HG03060 (cell line): ENCODE data around the gene KMT2D.

Experiments
- ATAC-seq: cut with Tn5 transposase; IDR thresholded peaks from one replicate; pipeline ENCODE4 v1.9.1; 2021; ENCODE audit warnings: low read depth, moderate number of reproducible peaks; ENCODE audit not compliant: unreplicated experiment

Gene KMT2D

DNA sequence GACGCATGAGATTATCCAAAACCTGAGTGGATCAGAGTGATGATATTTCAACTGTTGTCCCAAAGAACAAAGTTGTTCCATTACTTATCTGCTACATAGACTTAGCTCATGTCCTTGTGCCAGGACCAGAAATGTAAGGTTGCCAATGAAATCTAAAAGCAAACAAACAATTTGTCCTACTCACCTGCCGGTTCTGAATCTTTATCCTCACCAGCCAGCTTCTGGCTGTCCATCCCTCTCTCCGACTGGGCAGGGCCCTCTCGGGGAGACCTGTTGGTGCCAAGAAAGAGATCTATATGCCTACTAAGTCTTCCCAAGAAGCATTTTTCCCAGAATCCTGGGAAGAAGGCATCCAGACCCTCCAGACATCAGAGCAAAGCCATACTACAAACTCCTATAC, 5.5 kb downstream of the KMT2D start:
- no peak for ATAC-seq

DNA sequence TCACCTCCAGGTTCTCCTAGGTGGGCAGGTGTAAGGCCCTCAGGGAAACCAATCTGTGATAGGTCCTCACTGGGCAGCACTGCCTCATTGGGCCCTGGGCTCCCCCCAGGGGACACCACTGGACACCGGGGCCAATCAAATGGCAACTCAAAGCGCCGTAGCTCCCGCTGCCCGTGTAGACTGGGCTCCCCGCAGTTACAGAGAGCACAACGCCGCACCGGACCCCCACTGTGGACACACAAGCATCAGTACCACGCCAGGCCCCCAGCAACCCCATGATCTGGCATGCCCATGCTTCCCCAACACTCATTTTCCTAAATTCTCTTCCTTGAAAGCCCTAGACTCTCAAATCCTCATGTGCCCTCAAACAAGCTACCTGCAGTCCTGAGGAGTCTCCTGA, 6.1 kb downstream of the KMT2D start:
- ATAC-seq = no peak

DNA sequence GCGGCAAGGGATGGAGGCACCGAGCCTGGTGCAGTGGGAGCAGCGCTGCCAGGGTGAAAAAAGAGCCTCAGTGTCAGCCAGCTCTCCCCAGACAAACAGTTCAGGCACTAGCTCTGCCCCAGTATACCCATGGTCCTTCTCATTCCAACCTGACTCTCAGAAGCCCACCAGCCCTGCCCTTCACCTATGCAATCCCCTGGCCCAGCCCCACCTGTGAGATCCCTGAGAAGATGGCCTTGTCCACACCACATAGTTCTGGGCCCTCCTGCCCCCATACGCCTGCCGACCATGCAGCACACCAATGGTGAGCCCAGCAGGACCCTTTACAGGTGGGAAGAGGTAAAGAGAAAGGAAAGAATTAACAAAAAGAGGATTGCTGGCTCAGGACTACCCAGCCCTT, 6.5 kb downstream of the KMT2D start:
- ATAC-seq = no peak

GRCh38 chr12:49052451-49053208, 8.0 kb downstream of the KMT2D start:
- no peak for ATAC-seq

DNA sequence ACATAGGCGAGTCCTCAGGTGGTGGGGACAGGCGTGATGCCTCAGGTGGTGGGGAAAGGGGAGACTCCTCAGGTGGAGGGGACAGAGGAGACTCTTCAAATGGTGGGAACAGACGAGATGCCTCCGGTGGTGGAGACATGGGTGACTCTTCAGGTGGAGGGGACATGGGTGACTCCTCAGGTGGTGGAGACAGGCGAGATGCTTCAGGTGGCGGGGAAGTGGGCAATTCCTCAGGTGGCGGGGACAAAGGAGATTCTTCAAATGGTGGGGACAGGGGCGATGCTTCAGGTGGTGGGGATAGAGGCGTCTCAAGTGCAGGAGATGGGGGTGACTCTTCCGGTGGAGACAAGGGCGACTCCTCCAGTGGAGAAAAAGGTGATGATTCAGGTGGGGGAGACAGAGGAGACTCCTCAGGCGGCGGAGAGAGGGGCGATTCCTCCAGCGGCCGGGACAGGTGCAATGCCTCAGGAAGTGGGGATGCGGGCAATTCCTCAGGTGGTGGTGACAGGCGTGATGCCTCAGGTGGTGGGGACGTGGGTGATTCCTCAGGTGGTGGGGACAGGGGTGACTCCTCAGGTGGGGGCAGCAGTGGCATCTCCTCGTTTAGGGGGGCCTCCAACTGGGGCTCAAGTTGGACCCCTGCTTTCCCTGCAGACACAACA, 8.7 kb downstream of the KMT2D start:
- ATAC-seq = no peak

GRCh38 chr12:49051373-49051764, 9.2 kb downstream of the KMT2D start:
- no peak for ATAC-seq

DNA sequence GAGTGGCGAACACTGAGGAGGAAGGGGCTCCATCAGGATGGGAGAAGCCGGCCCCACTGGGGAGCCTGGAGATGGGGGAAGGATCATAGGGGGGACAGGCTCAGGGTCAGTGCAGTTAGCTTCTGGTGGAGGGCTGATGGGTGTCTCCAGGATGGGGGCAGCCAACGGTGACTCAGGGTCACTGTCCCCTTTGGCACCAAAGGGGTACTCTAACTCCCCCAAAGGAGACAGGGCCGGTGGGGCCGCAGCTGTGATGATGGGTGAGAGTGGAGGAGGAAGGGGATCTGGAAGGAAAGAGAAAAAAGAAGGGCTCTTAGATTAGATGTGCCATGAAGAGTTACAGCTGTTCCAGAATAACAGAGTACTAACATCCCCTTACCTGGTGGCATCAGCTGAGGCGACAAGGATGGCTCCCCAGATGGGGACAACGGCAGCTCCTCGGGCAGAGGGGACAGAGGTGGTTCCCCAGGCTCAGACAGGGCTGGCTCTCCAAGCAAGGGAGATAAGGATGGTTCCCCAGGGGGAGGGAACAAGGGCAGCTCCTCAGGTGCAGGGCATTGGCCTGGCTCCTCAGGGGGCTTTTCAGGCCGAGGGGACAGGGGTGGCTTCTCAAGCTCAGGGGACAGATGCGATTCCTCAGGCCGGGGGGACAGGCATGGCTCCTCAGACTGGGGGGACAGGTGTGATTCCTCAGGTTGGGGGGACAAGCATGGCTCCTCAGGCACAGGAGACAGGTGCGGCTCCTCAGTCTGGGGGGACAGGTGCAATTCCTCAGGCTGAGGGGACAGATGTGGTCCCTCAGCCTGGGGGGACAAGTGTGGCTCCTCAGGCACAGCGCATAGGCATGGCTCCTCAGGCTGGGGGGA, 9.9 kb downstream of the KMT2D start:
- no peak for ATAC-seq

GRCh38 chr12:49049566-49050224, 10.9 kb downstream of the KMT2D start:
- ATAC-seq = no peak

- ATAC-seq = no peak
Observed at GRCh38 chr12:49048953-49049352, 11.6 kb downstream of the KMT2D start.

DNA sequence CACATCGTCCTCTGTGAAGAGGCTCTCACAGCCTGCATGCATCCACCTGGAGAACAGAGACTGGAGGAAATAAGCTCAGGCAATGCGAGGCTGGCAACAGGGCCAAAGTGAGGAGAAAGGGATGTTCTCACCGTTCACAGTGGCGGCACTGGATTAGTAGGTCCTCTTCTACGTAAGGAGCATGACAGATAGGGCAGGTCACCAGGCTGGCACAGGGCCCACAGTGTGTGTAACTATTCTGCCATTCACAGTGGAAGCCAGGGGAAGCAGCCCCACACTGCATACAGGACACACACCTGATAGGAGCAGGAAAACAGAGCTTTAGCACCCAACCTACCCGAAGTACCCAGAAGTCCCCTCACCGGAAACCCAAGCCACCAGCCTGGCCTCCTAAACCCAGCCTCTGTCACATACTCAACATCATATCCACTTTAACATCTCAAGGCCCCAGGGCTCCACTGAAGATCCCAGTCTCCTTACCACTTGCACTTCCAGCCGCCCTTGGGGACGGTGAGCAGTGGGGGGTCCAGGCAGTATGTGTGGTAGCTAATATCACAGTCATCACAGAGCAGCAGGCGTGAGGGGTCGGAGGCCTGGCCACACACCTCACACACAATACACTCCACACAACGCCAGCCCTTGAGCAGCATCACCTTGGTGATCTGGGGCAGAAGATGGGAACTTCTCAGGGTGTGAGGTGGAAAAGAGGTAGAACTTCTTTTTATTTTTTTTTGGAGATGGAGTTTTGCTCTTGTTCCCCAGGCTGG, 14.3 kb downstream of the KMT2D start:
- ATAC-seq = no peak

DNA sequence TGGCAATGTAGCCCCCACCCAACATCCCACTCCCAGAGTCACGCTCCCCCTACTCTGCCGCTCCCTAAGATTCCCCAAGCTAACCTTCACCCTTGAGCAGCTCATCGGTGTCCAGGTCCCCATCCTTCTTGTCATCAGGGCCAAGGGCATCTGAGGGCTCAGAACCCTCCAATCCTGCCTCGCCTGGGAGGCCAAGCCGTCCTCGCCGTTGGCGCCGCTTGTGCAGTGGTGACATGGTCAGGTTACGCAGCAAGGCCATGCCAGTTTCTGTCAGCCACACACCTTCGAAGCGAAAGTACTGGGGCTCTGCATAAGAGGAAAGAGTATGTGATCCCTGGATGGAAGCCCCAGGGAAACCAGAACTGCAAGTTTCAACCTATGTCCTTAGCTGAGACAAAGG, 15.9 kb downstream of the KMT2D start:
- ATAC-seq = no peak

DNA sequence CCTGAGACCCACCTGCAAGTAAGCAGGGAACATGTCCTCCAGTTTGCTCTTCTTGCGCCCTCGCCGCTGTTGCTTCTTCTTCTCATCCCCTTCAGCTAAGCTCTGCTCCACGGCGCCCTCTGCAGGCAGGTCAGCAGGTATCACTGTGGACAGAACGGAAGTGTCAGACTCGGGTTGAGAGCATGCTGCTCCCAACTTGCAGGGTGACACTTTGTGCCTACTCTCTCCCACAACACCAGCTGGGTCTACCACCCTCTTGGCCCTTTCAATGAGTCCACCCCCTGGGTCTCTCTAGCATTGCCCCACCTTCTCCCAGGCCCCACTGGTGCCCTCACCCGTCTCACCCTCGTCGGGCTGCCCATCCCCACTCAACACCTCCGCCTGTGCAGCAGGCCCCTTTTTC, 16.7 kb downstream of the KMT2D start:
- ATAC-seq = no peak

GRCh38 chr12:49043241-49043640, 17.4 kb downstream of the KMT2D start:
- ATAC-seq = no peak

GRCh38 chr12:49041881-49042484, 18.6 kb downstream of the KMT2D start:
- ATAC-seq = no peak

DNA sequence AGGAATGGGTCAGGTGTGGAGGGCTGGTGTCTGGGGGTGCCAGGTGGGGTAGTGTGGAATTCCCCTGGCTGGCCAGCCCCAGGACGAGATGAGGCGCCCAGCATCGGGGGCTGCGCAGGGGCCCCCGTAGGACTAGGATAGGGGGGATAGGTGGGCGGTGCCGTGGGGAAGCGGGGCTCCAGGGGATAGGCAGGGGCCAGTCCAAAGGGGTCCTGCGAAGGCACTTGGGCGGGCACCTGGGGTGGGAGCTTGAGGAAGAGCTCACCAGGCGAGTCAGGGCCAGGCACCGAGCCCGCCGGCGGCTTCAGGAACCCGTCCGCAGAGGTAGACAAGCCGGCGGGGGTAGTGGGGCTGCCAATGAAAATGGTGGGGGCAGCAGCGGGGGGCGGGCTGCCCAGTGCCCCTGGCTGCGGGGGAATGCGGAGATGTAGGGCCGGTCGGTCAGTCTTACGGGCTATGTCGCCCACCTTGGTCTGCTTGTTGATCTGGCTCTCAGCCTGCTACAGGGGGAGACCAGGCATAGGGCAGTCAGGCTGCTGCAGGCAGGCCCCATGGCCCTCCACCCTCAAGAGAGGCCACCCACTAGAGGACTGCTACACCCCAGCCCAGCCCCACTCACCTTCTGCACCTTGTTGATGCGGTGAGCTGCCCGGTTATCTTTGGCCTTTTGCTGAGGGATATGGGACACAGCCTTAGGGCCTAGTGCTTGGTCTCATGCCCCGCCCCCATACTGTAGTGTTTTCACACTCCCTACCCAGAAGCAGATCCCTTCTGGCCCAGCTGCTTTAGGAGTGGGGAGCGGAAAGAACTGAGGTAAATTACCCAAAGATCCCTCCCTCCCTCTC, 19.3 kb downstream of the KMT2D start:
- no peak for ATAC-seq

GRCh38 chr12:49040364-49040855, 20.2 kb downstream of the KMT2D start:
- ATAC-seq = no peak

- no peak for ATAC-seq
Observed at GRCh38 chr12:49039421-49040363, 20.9 kb downstream of the KMT2D start.
